EL (cell line): ENCODE results near the gene FCRL4.
"Not testable (repeated sequence)": the region's sequence is repeated elsewhere in the genome, so short reads cannot be mapped to it uniquely, and the experiment has no call there.

ENCODE experiments used
- DNase-seq: peaks from one replicate; pipeline ENCODE4 v3.0.0-alpha.2; 2016

FCRL4 gene

DNA sequence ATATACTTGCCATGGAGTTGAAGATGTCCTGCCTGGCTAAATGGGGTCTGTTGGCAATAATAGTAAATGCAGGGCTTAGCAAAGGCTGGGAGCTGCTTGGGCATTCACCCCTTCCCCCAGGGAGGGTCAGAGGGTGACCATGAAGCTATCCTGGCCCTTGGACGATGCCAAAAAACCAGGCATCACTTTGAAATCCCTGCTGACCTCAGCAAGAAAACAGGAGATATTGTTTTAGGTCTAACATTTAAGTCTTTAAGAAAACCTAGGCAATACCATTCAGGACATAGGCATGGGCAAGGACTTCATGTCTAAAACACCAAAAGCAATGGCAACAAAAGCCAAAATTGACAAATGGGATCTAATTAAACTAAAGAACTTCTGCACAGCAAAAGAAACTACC, 49.8 kb downstream of the FCRL4 start:
- not testable (repeated sequence) for DNase-seq

DNA sequence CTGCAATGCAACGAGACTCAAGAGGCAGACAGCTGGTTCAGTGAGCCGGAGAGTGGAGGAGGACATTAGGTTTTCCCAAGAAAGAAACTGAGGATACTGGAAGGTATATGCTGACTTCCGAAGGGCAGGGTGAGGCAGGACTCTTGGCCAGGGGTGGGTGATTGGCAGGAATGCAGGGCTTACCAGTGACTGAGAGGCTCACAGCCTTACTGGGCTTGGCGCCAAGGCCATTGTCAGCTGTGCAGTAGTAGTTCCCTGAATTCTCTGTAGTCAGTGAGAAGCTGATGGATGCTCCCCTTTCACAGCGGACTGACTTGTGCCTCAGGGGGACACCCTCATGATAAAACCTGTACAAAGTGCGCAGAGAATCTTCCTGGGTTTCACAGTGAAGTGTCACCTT, 55.2 kb downstream of the FCRL4 start:
- no peak for DNase-seq

DNA sequence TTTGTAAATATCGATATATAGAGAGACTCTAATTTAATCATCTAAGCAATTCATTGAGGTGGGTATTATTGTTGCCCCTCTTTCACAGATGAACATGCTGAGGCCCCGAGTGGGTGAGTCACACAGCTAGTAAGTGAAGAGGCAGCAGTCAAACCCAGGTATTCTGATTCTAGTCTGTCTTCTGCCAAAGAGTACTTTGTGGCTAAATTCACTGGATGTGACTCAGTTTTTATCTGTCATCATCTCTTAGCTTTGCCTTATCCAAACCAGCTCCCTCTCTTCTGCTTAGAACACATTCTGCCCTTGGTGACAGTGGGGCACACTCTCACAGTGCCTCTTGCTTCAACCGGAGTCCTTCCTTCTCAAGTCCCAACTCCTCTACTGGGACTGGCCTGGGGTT, 57.0 kb downstream of the FCRL4 start:
- DNase-seq = peak; percentile 1

DNA sequence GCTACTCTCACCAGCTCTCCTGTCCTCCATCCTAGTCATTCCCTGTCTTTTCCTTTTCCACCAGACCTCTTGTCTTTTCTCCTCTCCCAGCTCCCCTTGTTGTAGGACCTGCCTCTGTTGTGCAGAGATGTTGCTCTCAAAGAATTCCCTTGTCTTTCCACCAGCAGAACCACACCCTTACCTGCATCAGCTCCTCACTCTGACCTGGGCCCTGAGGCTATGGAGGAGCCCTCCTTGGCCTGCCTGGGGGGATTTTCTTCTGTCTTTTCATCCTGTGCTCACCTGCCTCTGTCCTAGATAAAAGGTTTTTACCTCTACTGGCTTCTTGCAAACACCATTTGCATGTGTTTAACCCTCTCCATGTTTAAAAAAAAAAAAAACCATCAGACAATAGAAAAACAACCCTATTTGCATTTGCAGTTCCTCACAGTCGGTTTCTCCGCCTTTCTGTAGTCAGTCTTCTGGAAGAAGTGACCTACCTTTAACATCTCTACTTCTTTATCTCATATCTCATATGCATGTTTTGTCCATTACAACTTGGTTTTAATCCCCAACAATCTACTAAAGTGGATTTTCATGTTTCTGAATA, 57.6 kb downstream of the FCRL4 start:
- no peak for DNase-seq

DNA sequence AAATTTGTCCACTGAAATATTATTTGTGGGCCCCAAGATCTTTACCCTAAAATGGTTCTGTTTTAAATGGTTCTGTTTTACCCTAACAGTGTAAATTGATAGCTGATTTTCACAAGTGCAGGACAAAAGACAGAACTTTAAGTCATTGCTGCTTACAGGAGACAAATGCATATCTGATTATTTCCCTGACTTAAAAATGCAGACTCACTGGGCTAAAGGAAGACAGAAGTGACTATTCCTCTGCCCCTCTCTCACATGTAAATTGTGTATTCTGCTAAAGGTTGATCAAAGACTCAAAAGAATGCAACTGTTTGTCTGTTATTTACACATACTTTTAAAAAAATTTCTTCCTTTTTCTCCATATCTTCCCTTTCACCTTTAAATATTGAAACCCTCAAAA, 58.3 kb downstream of the FCRL4 start:
- no peak for DNase-seq

DNA sequence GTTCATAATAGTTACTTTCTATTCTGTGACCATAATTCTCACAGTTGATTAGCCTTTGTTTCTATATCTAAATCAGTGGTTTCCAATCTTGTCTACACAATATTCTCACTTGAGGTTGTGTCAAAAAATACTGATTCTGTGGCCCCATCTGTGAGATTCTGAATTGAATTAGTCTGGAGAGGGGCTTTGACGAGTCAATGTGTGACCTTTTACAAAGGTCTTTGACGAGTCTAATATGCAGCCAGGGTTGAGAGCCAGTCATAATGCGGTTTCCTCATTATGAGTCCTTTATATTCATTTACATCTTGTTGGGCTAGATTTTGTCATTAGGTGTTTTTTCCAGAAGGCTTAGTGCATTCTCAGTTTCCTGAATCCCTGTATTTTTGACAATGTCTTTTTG, 65.3 kb downstream of the FCRL4 start:
- DNase-seq = no peak

DNA sequence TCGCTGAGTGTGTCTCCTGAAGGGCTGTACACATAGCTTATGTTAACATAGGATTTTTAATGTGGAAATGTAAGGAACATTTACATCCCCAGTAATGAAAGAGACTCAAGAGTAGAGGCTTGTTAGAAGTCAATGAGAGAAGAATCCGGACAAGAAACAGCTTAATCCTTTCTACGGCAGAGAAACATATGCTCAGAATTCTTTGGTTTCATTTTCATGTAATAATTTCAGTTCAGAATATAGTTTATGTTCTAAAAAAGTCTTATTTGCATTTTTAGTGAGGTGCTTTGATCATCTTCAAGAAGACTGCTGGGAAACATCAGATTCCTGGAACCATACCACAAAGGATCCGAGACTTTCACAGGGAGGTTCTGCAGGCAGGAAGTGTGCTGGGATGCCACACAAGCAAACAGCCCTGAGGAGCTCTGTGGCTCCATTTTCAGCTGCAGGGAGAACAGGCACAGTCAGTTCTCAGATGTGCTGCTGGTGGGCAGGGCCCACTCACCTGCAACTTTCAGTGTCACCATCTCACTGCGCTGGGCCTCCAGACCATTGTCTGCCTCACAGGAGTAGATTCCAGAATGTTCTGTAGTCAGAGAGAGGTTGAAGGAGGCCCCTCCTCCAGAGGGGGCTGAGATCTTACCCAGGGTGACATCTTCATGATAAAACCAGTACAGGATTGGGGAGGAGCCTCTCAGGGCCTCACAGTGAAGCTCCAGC, 74.0 kb downstream of the FCRL4 start:
- DNase-seq = no peak
